HCT116 (cell line): ENCODE results near the gene GTF3C2. TPM values are rescaled to one million over a fixed set of nuclear protein-coding genes. Genes with fewer than 3 reads are reported as not detected.

Experiments
- ATAC-seq: fragments of 200-7000 bp; cut with Tn5 transposase; 2 replicates; pipeline ENCODE4 v1.9.1; 2020; ENCODE audit warnings: mild to moderate bottlenecking, moderate library complexity
- BruUV-seq: library from RNA; stranded (reverse); fragments of 400-500 nt; replicated peaks from 2 replicates; lab custom pipeline; 2021; lab: Mats Ljungman, UMichigan
- CTCF ChIA-PET: fragments of 300-600 bp; sonication (Branson Sonifier 250); formaldehyde crosslinking; loops from one replicate; lab custom pipeline; 2021; ENCODE audit warnings: antibody characterized with exemption; lab: Charles Lee
- POLR2A ChIA-PET: fragments of 300-600, 350-600 bp; sonication (Branson Sonifier 250); formaldehyde crosslinking; loops from one replicate; lab custom pipeline; 2021; ENCODE audit warnings: antibody characterized with exemption; lab: Charles Lee
- RAD21 ChIA-PET, 2 experiments: fragments of 300-600 bp; sonication (Branson Sonifier 250); formaldehyde crosslinking; loops; one replicate each; lab custom pipeline; 2023; ENCODE audit warnings: low total read pairs in 2 of 2; ENCODE audit not compliant: uncharacterized antibody in 2 of 2, unreplicated experiment in 2 of 2, low non-redundant PET in 1 of 2; lab: Charles Lee
- DNase-seq: peaks from one replicate; pipeline ENCODE4 v3.0.0-alpha.2; 2010; ENCODE audit warnings: low read depth, low spot score
- H2AFZ ChIP-seq: fragments of 200-600 bp; shearing (Covaris generic), sonication (generic); 2 replicates; pipeline ENCODE4 v1.6.1; 2017; ENCODE audit warnings: low read depth, mixed run types, mixed read lengths, antibody characterized with exemption, low read length; ENCODE audit not compliant: poor library complexity, severe bottlenecking
- H3K27ac ChIP-seq: 2 replicates; pipeline ENCODE4 v1.5.1; 2012; ENCODE audit warnings: low read depth, low read length
- H3K27me3 ChIP-seq: fragments of 200-600 bp; sonication (generic); 2 replicates; pipeline ENCODE4 v1.6.1; 2016; ENCODE audit warnings: mixed run types, low read length, mixed read lengths; ENCODE audit not compliant: insufficient read depth
- H3K36me3 ChIP-seq, 2 experiments: fragments of 200-500 bp in 1 of 2; fragments of 200-600 bp in 1 of 2; sonication (Bioruptor generic) in 1 of 2; sonication (generic) in 1 of 2; 2 replicates each; pipeline versions ENCODE4 v1.5.1 to v1.6.1; 2014 to 2016; ENCODE audit warnings: low read length in 2 of 2, inconsistent platforms in 1 of 2, mixed read lengths in 1 of 2, mixed run types in 1 of 2; ENCODE audit not compliant: insufficient read depth in 2 of 2, control insufficient read depth in 1 of 2
- H3K4me1 ChIP-seq, 2 experiments: fragments of 200-600 bp in 1 of 2; sonication (generic) in 1 of 2; 2 replicates each; pipeline versions ENCODE4 v1.5.1 to v1.6.1; 2012 to 2017; ENCODE audit warnings: low read length in 2 of 2, inconsistent platforms in 1 of 2, mild to moderate bottlenecking in 1 of 2, mixed read lengths in 1 of 2, mixed run types in 1 of 2, moderate library complexity in 1 of 2; ENCODE audit not compliant: insufficient read depth in 2 of 2, control insufficient read depth in 1 of 2
- H3K4me2 ChIP-seq: fragments of 200-600 bp; sonication (generic); 2 replicates; pipeline ENCODE4 v1.6.1; 2017; ENCODE audit warnings: mixed run types, low read length, mixed read lengths
- H3K4me3 ChIP-seq, 2 experiments: fragments of 200-600 bp in 1 of 2; sonication (generic) in 1 of 2; replicated peaks in 1 of 2; 2 replicates each; pipeline ENCODE4 v1.5.1; 2011 to 2016; ENCODE audit warnings: low read length in 2 of 2, control low read depth in 1 of 2, low read depth in 1 of 2, mild to moderate bottlenecking in 1 of 2, mixed read lengths in 1 of 2, mixed run types in 1 of 2
- H3K79me2 ChIP-seq: fragments of 200-600 bp; sonication (generic); 2 replicates; pipeline ENCODE4 v1.6.1; 2017; ENCODE audit warnings: mild to moderate bottlenecking, mixed run types, low read length, moderate library complexity, mixed read lengths; ENCODE audit not compliant: insufficient read depth
- H3K9ac ChIP-seq: fragments of 200-600 bp; sonication (generic); 2 replicates; pipeline ENCODE4 v1.6.1; 2016; ENCODE audit warnings: low read length, mixed read lengths
- H3K9me2 ChIP-seq: fragments of 200-600 bp; sonication (generic), shearing (Covaris generic); 2 replicates; pipeline ENCODE4 v1.6.1; 2017; ENCODE audit warnings: mixed run types, mild to moderate bottlenecking, moderate library complexity; ENCODE audit not compliant: insufficient read depth
- H3K9me3 ChIP-seq, 2 experiments: fragments of 200-500 bp in 1 of 2; fragments of 200-600 bp in 1 of 2; sonication (Bioruptor generic) in 1 of 2; sonication (generic) in 1 of 2; 2 replicates each; pipeline ENCODE4 v1.6.1; 2014 to 2017; ENCODE audit warnings: low read length in 2 of 2, mixed read lengths in 2 of 2, inconsistent platforms in 1 of 2, low read depth in 1 of 2, mild to moderate bottlenecking in 1 of 2, mixed run types in 1 of 2, moderate library complexity in 1 of 2; ENCODE audit not compliant: control insufficient read depth in 1 of 2, insufficient read depth in 1 of 2
- H4K20me1 ChIP-seq: fragments of 200-600 bp; sonication (generic), shearing (Covaris generic); 2 replicates; pipeline ENCODE4 v1.6.1; 2017; ENCODE audit warnings: mixed run types, mild to moderate bottlenecking, moderate library complexity; ENCODE audit not compliant: insufficient read depth
- CBX3 ChIP-seq: IDR thresholded peaks from 2 replicates; pipeline ENCODE4 v1.6.1; 2012; ENCODE audit warnings: low read depth
- EGR1 ChIP-seq: IDR thresholded peaks from 2 replicates; pipeline ENCODE4 v1.6.1; 2012; ENCODE audit warnings: low read depth
- ELF1 ChIP-seq: IDR thresholded peaks from 2 replicates; pipeline ENCODE4 v1.6.1; 2012; ENCODE audit warnings: low read depth, borderline replicate concordance
- EZH2 ChIP-seq: fragments of 200-600 bp; sonication (generic); IDR thresholded peaks from 2 replicates; pipeline ENCODE4 v1.6.1; 2017; ENCODE audit warnings: antibody characterized with exemption, mixed run types
- POLR2A ChIP-seq: IDR thresholded peaks from 2 replicates; pipeline ENCODE4 v1.7.0; 2011; ENCODE audit warnings: borderline replicate concordance; ENCODE audit not compliant: insufficient read depth, insufficient read length; ENCODE audit errors: extremely low read depth
- ZNF274 ChIP-seq: fragments of 200-500 bp; sonication (Bioruptor generic); IDR thresholded peaks from 2 replicates; pipeline ENCODE4 v1.6.1; 2014; ENCODE audit warnings: mild to moderate bottlenecking, low read depth, low read length, inconsistent platforms
- intact Hi-C: fragments of 100-400 bp; cut with micrococcal nuclease; formaldehyde crosslinking; loops from 2 replicates; pipeline ENCODE4 v1.10.0; 2022
- total RNA-seq: library from RNA; stranded (reverse); gene quantifications from one replicate; pipeline ENCODE4 v1.2.1, GENCODE V29; 2021; ENCODE audit not compliant: unreplicated experiment
- TF ChIP-seq, protein P1 (sequence below): IDR thresholded peaks from 2 replicates; pipeline ENCODE4 v1.6.1; 2011; ENCODE audit warnings: mild to moderate bottlenecking, low read length, moderate library complexity; ENCODE audit not compliant: insufficient replicate concordance; ENCODE audit errors: extremely low read depth
- TF ChIP-seq, protein P2 (sequence below), 3 experiments: fragments of 200-600 bp in 1 of 3; sonication (generic) in 1 of 3; IDR thresholded peaks in 2 of 3; conservative IDR thresholded peaks in 1 of 3; 2 replicates each; pipeline ENCODE4 v1.5.1; 2012 to 2017; ENCODE audit warnings: low read depth in 2 of 3, low read length in 2 of 3, antibody characterized with exemption in 1 of 3, borderline replicate concordance in 1 of 3, control low read depth in 1 of 3, mild to moderate bottlenecking in 1 of 3, mixed read lengths in 1 of 3, mixed run types in 1 of 3, moderate library complexity in 1 of 3; ENCODE audit not compliant: insufficient read depth in 1 of 3
- TF ChIP-seq, protein P3 (sequence below): IDR thresholded peaks from 2 replicates; pipeline ENCODE4 v1.6.1; 2012; ENCODE audit warnings: low read depth
- TF ChIP-seq, protein P4 (sequence below): IDR thresholded peaks from 2 replicates; pipeline ENCODE4 v1.6.1; 2012

The GTF3C2 gene
- total RNA-seq, 1 experiment from 2014 or later: 88.2 TPM

DNA sequence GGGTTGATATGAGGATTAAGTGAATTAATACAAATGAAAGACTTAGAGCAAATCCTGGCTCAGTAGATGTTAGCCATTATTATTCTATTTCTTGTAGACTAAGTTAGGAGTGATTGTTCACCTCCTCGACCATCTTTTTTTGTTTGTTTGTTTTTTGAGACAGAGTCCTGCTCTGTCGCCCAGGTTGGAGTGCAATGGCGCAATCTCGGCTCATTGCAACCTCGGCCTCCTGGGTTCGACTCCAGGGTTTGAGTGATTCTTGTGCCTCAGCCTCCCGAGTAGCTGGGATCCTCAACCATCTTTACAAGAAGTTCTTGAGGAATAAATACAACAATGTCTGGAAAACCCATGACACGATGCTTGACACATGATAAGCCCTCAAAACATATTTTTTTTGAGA lies 61.6 kb downstream of the GTF3C2 start:
- H3K79me2 ChIP-seq: no peaks in the 10 kb centered on the region
- RAD21 ChIA-PET: no interaction called here
- no peaks in the 10 kb centered on the region for H3K36me3 ChIP-seq
- CTCF ChIA-PET: no interaction called here
- ATAC-seq (no peak), DNase-seq (no peak)
- H3K9me2 ChIP-seq: no peaks in the 10 kb centered on the region
- no peak overlapping the region for H3K4me2 ChIP-seq
- POLR2A ChIA-PET: no interaction called here
- no peak overlapping the region for H3K9ac ChIP-seq
- peaks cover 21 to 23% of the 10 kb centered on the region in 2 experiments for H3K4me1 ChIP-seq
- no TSS peak for BruUV-seq
- intact Hi-C loops: no loop called here
- no peaks in the 10 kb centered on the region for H4K20me1 ChIP-seq
- H3K27me3 ChIP-seq: no peaks in the 10 kb centered on the region
- H3K9me3 ChIP-seq: no peaks in the 10 kb centered on the region
- no peak overlapping the region for H2AFZ ChIP-seq
- TF ChIP-seq EGR1: no peak
- TF ChIP-seq, protein P1, sequence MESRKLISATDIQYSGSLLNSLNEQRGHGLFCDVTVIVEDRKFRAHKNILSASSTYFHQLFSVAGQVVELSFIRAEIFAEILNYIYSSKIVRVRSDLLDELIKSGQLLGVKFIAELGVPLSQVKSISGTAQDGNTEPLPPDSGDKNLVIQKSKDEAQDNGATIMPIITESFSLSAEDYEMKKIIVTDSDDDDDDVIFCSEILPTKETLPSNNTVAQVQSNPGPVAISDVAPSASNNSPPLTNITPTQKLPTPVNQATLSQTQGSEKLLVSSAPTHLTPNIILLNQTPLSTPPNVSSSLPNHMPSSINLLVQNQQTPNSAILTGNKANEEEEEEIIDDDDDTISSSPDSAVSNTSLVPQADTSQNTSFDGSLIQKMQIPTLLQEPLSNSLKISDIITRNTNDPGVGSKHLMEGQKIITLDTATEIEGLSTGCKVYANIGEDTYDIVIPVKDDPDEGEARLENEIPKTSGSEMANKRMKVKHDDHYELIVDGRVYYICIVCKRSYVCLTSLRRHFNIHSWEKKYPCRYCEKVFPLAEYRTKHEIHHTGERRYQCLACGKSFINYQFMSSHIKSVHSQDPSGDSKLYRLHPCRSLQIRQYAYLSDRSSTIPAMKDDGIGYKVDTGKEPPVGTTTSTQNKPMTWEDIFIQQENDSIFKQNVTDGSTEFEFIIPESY: no peak
- TF ChIP-seq, protein P2, sequence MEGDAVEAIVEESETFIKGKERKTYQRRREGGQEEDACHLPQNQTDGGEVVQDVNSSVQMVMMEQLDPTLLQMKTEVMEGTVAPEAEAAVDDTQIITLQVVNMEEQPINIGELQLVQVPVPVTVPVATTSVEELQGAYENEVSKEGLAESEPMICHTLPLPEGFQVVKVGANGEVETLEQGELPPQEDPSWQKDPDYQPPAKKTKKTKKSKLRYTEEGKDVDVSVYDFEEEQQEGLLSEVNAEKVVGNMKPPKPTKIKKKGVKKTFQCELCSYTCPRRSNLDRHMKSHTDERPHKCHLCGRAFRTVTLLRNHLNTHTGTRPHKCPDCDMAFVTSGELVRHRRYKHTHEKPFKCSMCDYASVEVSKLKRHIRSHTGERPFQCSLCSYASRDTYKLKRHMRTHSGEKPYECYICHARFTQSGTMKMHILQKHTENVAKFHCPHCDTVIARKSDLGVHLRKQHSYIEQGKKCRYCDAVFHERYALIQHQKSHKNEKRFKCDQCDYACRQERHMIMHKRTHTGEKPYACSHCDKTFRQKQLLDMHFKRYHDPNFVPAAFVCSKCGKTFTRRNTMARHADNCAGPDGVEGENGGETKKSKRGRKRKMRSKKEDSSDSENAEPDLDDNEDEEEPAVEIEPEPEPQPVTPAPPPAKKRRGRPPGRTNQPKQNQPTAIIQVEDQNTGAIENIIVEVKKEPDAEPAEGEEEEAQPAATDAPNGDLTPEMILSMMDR (IDR thresholded peaks at IDR 0.05 in 2 of 3, conservative IDR thresholded peaks at IDR 0.05 in 1 of 3; ENCODE audit: borderline replicate concordance in 1 of 3, insufficient read depth in 1 of 3, low read depth in 2 of 3, low read length in 2 of 3): no peak
- TF ChIP-seq ZNF274: no peak
- TF ChIP-seq, protein P3, sequence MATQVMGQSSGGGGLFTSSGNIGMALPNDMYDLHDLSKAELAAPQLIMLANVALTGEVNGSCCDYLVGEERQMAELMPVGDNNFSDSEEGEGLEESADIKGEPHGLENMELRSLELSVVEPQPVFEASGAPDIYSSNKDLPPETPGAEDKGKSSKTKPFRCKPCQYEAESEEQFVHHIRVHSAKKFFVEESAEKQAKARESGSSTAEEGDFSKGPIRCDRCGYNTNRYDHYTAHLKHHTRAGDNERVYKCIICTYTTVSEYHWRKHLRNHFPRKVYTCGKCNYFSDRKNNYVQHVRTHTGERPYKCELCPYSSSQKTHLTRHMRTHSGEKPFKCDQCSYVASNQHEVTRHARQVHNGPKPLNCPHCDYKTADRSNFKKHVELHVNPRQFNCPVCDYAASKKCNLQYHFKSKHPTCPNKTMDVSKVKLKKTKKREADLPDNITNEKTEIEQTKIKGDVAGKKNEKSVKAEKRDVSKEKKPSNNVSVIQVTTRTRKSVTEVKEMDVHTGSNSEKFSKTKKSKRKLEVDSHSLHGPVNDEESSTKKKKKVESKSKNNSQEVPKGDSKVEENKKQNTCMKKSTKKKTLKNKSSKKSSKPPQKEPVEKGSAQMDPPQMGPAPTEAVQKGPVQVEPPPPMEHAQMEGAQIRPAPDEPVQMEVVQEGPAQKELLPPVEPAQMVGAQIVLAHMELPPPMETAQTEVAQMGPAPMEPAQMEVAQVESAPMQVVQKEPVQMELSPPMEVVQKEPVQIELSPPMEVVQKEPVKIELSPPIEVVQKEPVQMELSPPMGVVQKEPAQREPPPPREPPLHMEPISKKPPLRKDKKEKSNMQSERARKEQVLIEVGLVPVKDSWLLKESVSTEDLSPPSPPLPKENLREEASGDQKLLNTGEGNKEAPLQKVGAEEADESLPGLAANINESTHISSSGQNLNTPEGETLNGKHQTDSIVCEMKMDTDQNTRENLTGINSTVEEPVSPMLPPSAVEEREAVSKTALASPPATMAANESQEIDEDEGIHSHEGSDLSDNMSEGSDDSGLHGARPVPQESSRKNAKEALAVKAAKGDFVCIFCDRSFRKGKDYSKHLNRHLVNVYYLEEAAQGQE: no peak
- TF ChIP-seq ELF1: no peak
- no peak for TF ChIP-seq CBX3
- TF ChIP-seq EZH2: no peak
- TF ChIP-seq, protein P4, sequence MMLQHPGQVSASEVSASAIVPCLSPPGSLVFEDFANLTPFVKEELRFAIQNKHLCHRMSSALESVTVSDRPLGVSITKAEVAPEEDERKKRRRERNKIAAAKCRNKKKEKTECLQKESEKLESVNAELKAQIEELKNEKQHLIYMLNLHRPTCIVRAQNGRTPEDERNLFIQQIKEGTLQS: no peak
- no peak for TF ChIP-seq POLR2A
- no peak overlapping the region for H3K4me3 ChIP-seq
- H3K27ac ChIP-seq: no peak overlapping the region
